NCI-H345 treated with DMSO at 0.1 percent for 48 hours (cell line): ENCODE data around the gene ACTL7B.
"Not testable (repeated sequence)": the region's sequence is repeated elsewhere in the genome, so short reads cannot be mapped to it uniquely, and the experiment has no call there.

Experiments used
- DNase-seq: peaks from one replicate; lab custom pipeline; 2025; ENCODE audit not compliant: unreplicated experiment; lab: John Stamatoyannopoulos, UW

ACTL7B gene

DNA sequence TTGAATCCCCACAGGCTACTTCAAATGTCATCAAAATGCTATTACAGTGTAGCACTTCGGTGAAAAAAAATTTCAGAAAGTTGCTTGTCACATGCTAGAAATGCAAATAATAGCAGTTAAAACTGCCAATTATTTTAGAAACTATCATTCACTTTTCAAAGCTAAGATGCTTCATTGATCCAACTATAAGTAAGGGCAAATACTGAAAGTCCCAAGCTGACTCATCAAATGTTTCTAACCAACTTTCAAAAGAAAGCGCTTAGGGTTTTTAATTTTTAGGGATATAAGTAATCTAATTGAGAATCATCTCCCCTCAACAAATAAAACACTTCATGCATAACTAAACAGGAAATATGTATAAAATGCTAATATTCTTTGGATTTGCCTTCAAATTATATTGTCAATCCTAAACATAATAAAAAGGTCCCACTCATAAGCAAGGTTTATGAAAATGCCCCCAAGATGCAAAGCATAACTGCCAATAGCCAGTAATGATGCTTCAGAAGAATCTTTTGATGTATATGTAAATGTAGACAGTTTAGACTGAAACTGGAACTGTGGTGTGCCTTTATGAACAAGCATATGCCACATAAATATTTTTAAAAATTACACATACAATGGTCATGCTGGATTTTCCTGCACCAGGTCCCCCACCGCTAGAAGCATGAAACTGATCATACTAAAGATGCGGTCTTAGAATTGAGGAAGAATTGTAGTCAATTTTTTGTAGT lies 18.4 kb upstream of the ACTL7B start:
- no peak for DNase-seq

DNA sequence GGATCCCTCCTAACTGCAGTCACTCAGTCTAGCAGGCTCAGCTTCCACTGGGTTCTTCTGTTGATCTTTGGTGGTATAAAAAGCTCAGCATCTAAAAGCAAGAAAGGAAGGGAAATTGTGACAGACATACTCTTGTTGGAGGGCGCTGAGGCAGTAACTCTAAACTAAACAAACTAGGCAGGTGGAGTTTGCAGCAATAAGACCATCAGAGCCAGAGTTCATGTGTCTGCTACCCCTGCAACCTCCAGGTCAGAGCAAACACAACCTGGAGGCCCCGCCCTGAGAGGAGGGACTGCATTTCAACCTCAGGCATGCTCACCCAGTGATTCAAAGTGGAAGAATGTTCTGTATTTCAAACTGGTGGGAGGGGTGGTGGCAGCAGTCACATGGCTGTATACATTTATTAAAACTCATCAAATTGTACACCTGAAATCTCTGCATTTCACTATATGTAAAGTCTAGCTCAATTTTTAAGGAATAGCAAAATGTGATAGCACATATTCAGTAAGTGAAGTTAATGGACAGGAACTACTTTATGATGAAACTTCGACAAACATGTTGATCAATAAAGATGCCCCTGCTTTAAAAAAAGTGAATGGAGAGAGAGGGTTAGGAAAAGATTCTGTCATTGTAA lies 13.4 kb upstream of the ACTL7B start:
- no peak for DNase-seq

DNA sequence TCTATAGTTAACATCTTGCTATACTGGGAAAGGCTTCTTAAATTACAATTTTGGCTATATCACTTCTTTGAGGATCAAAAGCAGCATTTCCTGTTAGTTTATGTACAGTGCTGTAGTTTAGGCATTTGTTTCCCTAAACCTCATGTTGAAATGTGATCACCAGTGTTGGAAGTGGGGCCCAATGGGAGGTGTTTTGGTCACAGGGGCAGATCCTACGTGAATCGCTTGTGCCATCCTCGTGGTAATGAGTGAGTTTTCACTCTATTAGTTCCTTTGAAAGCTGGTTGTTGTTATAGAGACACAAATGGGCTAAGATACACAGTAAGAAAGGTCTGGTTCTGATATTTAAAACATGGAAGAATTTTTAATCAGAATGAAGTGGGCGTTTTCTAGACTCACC lies 12.0 kb upstream of the ACTL7B start:
- no peak for DNase-seq

DNA sequence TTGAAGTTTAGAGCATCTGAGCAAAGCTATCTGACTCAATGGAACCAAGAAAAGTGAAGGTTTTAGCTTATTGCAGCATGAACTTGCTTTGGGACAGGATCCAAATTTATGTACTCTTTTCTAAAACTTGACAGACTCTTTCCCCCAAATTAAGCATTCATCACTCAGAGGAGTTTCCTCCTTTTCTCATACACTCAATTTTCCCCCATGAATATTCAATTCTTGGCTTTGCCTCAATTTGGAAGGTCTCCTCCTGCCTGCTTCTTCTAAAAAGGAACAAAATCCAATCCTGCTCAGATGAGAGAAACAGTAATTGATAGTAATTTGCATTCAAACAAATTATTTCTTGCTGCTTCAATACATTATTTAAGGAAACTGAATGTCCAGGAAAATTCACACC lies 11.3 kb upstream of the ACTL7B start:
- no peak for DNase-seq

DNA sequence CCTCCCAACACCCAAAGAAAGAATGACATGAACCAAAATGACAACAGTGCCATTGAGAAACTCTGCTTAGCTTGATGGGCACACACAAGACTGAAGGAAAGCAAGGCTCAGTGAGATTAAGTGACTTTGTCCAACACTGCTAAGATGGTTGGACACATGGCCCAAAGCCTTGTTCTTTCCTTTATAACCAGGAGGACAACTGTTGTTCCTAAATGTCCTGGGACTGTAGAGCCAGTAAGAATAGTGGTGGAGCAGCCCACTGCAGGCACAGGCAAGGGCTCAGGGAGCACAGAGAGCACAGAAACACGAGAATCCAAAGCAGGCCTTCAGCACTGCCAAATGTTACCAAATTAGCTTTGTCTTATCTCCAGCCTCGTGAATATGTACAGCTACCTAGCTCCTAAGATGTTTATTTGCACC lies 10.2 kb upstream of the ACTL7B start:
- no peak for DNase-seq

DNA sequence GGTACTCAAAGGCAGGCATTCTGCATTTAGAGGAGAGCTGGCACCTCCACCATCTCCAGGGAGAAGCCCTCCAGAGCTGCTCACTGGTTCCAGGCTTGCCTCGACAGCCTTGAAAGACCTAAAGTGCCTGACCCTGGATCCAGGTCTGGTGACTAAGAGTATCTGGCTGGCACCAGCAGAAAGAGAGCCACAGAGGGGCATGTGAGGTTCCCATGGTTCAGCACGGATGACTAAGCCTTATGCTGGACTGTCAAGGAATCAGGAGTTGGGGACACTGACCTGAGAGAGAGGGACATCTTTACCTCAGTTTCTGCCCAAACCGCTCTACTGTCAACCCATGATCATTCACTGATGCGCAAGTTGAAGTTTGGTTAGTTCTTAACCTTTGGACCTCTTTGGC lies 9.3 kb upstream of the ACTL7B start:
- DNase-seq: no peak

- no peak for DNase-seq
Measured at GRCh38 chr9:108864446-108864845, 8.7 kb upstream of the ACTL7B start.

DNA sequence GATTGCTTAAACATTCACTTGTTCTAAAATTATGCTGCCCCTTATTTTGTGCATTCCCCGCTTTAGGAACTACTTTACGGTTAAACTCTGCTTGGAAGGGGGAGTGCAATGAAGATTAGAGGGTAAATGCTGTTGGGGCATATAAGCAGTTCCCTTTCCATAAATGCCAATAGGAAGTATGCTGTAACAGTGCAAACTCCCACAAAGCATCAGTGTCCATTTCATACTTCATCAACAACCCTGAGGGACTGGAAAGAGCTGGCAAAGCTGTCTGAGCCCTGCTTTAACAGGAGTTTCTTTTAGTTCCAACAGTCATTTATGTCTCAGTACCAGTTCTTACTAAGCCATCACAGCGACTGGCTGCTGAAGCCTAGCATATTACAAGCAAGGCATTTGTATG lies 8.1 kb upstream of the ACTL7B start:
- no peak for DNase-seq

DNA sequence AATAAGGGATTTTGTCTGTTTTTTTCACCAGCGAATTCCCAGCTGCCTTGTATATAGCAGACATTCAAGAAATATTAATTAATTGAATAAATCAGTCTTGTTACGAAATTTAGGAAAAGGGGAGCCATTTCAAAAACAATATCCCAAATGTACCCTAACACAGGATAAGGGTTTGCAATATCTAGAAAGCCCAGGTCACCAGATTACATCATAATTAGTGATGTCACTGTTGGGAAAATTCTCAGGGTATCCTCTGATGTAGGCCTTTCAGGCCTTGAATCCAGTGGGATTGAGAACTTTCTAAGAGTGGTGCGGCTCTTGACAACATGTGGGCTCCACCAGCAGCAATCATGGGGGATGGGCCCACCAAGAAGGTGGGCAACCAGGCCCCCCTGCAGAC lies 6.2 kb upstream of the ACTL7B start, which contains the start of gene ACTL7A:
Gene ACTL7A (plus strand): TSS at position 270 of the 400 bp plus-strand sequence. CDS start 57 bp downstream, at position 327.
- DNase-seq: no peak

- DNase-seq: no peak
Measured at GRCh38 chr9:108861464-108861863, 5.7 kb upstream of the ACTL7B start.

GRCh38 chr9:108860764-108861163 lies 5.0 kb upstream of the ACTL7B start:
- DNase-seq: no peak

DNA sequence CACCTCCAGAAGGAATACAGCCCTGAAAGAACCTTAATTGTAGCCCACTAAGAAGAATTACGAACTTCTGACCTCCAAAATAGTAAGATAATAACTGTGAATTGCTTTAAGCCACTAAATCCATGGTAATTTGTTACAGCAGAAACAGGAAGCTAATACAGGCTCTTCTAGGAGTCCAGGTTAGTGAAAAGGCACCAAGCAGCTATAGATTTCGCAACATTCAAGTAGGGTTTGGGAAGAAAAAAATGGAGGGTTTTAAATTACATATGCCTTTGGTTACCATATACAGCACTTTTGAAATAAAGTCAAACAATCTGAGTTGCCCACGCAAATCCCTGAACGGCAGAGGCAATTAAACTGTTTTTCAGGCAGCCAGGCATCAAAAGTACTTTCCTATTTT lies 4.6 kb upstream of the ACTL7B start:
- no peak for DNase-seq

GRCh38 chr9:108859459-108860114 lies 3.8 kb upstream of the ACTL7B start:
- DNase-seq: no peak

GRCh38 chr9:108857572-108857971 lies 1.8 kb upstream of the ACTL7B start:
- no peak for DNase-seq

- DNase-seq: no peak
Measured at GRCh38 chr9:108855529-108855886, 278 bp downstream of the ACTL7B start.

DNA sequence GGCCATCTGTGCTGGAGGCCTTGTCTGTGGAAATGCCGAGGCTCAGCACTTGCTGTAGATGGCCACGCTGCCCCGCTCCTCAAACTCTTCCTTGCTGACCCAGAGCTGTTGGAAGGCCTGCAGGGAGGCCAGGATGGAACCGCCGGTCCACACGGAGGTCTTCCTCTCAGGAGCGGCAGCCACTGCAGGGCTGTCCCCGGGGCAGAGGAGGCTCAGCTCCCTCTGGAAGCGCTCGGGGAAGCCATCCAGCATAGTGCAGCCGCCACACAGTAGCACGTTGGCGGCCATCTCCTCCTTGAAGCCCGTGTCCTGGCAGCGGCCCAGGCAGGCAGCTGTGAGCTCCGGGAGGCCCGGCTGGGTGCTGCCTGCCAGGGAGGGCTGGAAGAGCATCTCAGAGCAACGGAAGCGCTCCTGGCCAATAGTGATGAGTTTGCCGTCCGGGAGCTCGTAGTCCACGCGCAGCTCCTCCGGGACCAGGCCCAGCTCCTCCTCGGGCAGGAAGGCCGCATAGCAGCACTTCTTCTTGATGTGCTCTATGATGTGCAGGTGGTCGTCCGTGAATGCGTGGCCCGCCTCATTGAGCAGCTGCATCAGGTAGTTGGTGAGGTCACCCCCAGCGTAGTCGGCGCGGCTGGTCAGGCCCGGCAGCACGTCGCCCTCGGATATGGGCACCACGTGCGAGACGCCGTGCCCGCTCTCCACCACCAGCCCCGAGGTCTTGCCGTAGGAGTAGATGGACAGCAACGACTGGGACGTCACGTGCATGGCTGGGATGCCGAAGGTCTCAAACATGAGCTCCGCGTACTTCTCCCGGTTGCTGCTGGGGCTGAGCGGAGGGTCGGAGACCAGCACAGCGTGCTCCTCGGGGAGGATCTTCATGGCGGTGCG lies 901 bp downstream of the ACTL7B start:
- peak; percentile 11 for DNase-seq

DNA sequence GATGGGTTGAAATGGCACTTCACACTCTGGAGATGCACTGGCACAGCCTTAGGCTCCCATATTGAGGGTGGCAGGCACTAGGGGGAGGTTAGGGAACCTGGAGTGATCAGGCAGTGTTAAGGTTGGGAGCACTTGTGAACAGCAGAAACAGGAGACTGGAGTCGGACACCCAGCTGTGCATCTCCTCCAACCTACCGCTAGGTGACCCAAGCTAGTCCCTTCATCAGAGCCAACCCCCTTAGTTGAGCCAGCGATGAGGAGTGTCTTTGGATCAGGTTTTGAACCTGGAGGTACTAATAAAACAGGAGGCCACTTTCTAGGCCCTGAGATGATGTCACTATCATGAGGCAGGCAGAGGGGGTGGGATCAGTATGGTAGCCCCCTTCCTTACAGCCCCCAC lies 1.7 kb downstream of the ACTL7B start:
- DNase-seq: no peak

DNA sequence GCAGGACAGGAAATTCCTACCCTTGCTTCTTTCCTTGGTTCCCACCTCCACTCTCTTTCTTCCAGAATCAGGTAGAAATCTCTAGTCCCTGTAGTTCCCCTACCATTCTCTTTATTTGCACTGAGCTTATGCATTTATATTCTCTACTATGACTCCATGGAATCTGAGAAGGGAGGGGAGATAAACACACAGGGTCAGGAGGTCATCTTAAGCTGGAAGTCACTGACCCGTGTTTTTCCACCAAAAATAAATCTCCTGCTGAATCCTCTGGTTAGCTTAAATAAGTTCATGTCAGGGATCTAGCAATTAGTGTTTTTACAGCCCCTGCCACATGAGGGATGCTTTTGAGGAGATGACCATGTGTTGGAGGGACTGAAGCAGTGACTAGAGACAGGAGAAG lies 3.7 kb downstream of the ACTL7B start:
- DNase-seq: no peak

- no peak for DNase-seq
Measured at GRCh38 chr9:108851138-108851537, 4.6 kb downstream of the ACTL7B start.

GRCh38 chr9:108850293-108850897 lies 5.4 kb downstream of the ACTL7B start:
- DNase-seq: no peak

- DNase-seq: not testable (repeated sequence)
Measured at GRCh38 chr9:108848296-108848695, 7.5 kb downstream of the ACTL7B start.
